HEK293 (cell line): ENCODE measurements around the gene CENPV.

Source experiments
- GLI4 ChIP-seq: fragments of 450-650 bp; formaldehyde crosslinking; IDR thresholded peaks from 2 replicates; pipeline ENCODE4 v1.5.1; 2016; ENCODE audit warnings: missing biosample characterization, missing genetic modification characterization
- KLF10 ChIP-seq: fragments of 450-650 bp; IDR thresholded peaks from 2 replicates; pipeline ENCODE4 v1.5.1; 2018; ENCODE audit warnings: missing biosample characterization, mild to moderate bottlenecking, missing genetic modification characterization
- OSR2 ChIP-seq: fragments of 450-650 bp; formaldehyde crosslinking; IDR thresholded peaks from 2 replicates; pipeline ENCODE4 v1.5.1; 2016; ENCODE audit warnings: missing biosample characterization, missing genetic modification characterization
- OVOL3 ChIP-seq: fragments of 450-650 bp; formaldehyde crosslinking; IDR thresholded peaks from 2 replicates; pipeline ENCODE4 v1.5.1; 2016; ENCODE audit warnings: missing biosample characterization, missing genetic modification characterization
- SCRT1 ChIP-seq: fragments of 450-650 bp; formaldehyde crosslinking; IDR thresholded peaks from 2 replicates; pipeline ENCODE4 v1.5.1; 2016; ENCODE audit warnings: missing biosample characterization, missing genetic modification characterization, borderline replicate concordance
- SP2 ChIP-seq: fragments of 450-650 bp; formaldehyde crosslinking; IDR thresholded peaks from 2 replicates; pipeline ENCODE4 v1.5.1; 2016; ENCODE audit warnings: missing biosample characterization, missing genetic modification characterization
- ZNF114 ChIP-seq: fragments of 450-650 bp; formaldehyde crosslinking; IDR thresholded peaks from 2 replicates; pipeline ENCODE4 v1.5.0; 2017; ENCODE audit warnings: missing biosample characterization, missing genetic modification characterization
- ZNF169 ChIP-seq: fragments of 450-650 bp; formaldehyde crosslinking; IDR thresholded peaks from 2 replicates; pipeline ENCODE4 v1.5.1; 2016; ENCODE audit warnings: missing biosample characterization, missing genetic modification characterization
- ZNF211 ChIP-seq: fragments of 450-650 bp; formaldehyde crosslinking; IDR thresholded peaks from 2 replicates; pipeline ENCODE4 v1.5.1; 2016; ENCODE audit warnings: low read depth, missing biosample characterization, missing genetic modification characterization
- ZNF324 ChIP-seq: fragments of 450-650 bp; formaldehyde crosslinking; IDR thresholded peaks from 2 replicates; pipeline ENCODE4 v1.5.1; 2016; ENCODE audit warnings: missing biosample characterization, missing genetic modification characterization
- ZNF350 ChIP-seq: fragments of 450-650 bp; formaldehyde crosslinking; IDR thresholded peaks from 2 replicates; pipeline ENCODE4 v1.5.0; 2017; ENCODE audit warnings: missing biosample characterization, mild to moderate bottlenecking, missing genetic modification characterization
- ZNF362 ChIP-seq: fragments of 450-650 bp; formaldehyde crosslinking; IDR thresholded peaks from 2 replicates; pipeline ENCODE4 v1.5.1; 2016; ENCODE audit warnings: missing biosample characterization, missing genetic modification characterization
- ZNF514 ChIP-seq: fragments of 450-650 bp; formaldehyde crosslinking; IDR thresholded peaks from 2 replicates; pipeline ENCODE4 v1.5.1; 2016; ENCODE audit warnings: missing biosample characterization, missing genetic modification characterization
- ZNF518A ChIP-seq: fragments of 450-650 bp; formaldehyde crosslinking; conservative IDR thresholded peaks from 2 replicates; pipeline ENCODE4 v1.5.1; 2016; ENCODE audit warnings: low read depth, missing biosample characterization, missing genetic modification characterization
- ZNF530 ChIP-seq: fragments of 450-650 bp; formaldehyde crosslinking; IDR thresholded peaks from 2 replicates; pipeline ENCODE4 v1.5.1; 2016; ENCODE audit warnings: low read depth, missing biosample characterization, missing genetic modification characterization
- ZNF548 ChIP-seq: fragments of 450-650 bp; formaldehyde crosslinking; IDR thresholded peaks from 2 replicates; pipeline ENCODE4 v1.5.1; 2016; ENCODE audit warnings: missing biosample characterization, missing genetic modification characterization
- ZNF571 ChIP-seq: fragments of 450-650 bp; formaldehyde crosslinking; IDR thresholded peaks from 2 replicates; pipeline ENCODE4 v1.5.0; 2017; ENCODE audit warnings: missing biosample characterization, missing genetic modification characterization
- ZNF654 ChIP-seq: fragments of 450-650 bp; formaldehyde crosslinking; IDR thresholded peaks from 2 replicates; pipeline ENCODE4 v1.5.1; 2016; ENCODE audit warnings: low read depth, missing biosample characterization, missing genetic modification characterization
- ZNF658 ChIP-seq: fragments of 450-650 bp; formaldehyde crosslinking; IDR thresholded peaks from 2 replicates; pipeline ENCODE4; 2016; ENCODE audit warnings: missing biosample characterization, missing genetic modification characterization
- ZNF660 ChIP-seq: fragments of 450-650 bp; IDR thresholded peaks from 2 replicates; pipeline ENCODE4 v1.5.1; 2018; ENCODE audit warnings: missing biosample characterization, mild to moderate bottlenecking, missing genetic modification characterization
- ZNF777 ChIP-seq: fragments of 450-650 bp; formaldehyde crosslinking; IDR thresholded peaks from 2 replicates; pipeline ENCODE4 v1.5.1; 2017; ENCODE audit warnings: missing biosample characterization, missing genetic modification characterization, borderline replicate concordance
- ZSCAN16 ChIP-seq: fragments of 450-650 bp; formaldehyde crosslinking; IDR thresholded peaks from 2 replicates; pipeline ENCODE4 v1.5.1; 2016; ENCODE audit warnings: missing biosample characterization, missing genetic modification characterization
- ZXDB ChIP-seq: fragments of 450-650 bp; formaldehyde crosslinking; IDR thresholded peaks from 2 replicates; pipeline ENCODE4 v1.5.1; 2016; ENCODE audit warnings: missing biosample characterization, missing genetic modification characterization
- TF ChIP-seq, protein P1 (sequence below): fragments of 450-650 bp; formaldehyde crosslinking; IDR thresholded peaks from 2 replicates; pipeline ENCODE4 v1.5.1; 2016; ENCODE audit warnings: missing biosample characterization, missing genetic modification characterization
- TF ChIP-seq, protein P2 (sequence below): fragments of 450-650 bp; formaldehyde crosslinking; IDR thresholded peaks from 2 replicates; pipeline ENCODE4 v1.5.0; 2017; ENCODE audit warnings: missing biosample characterization, missing genetic modification characterization, borderline replicate concordance
- TF ChIP-seq, protein P3 (sequence below): fragments of 450-650 bp; formaldehyde crosslinking; IDR thresholded peaks from 2 replicates; pipeline ENCODE4 v1.5.1; 2017; ENCODE audit warnings: missing biosample characterization, missing genetic modification characterization
- TF ChIP-seq, protein P4 (sequence below): IDR thresholded peaks from 2 replicates; pipeline ENCODE4 v1.6.1; 2011; ENCODE audit warnings: mild to moderate bottlenecking, low read depth, low read length, borderline replicate concordance

Gene CENPV

GRCh38 chr17:16313139-16314090 lies 39.9 kb downstream of the CENPV start (continued):
- TF ChIP-seq ZNF518A (tag by site-specific recombination): no peak
- TF ChIP-seq ZNF324 (tag by site-specific recombination): no peak
- TF ChIP-seq ZSCAN16: 0 out of 2 replicates have a peak, but pooled peaks have one; percentile 46
- TF ChIP-seq GLI4 (tag by site-specific recombination): no peak
- no peak for TF ChIP-seq ZNF660 (tag by site-specific recombination)
- TF ChIP-seq ZNF169 (tag by site-specific recombination): no peak
- no peak for TF ChIP-seq SP2
- TF ChIP-seq, protein P1, sequence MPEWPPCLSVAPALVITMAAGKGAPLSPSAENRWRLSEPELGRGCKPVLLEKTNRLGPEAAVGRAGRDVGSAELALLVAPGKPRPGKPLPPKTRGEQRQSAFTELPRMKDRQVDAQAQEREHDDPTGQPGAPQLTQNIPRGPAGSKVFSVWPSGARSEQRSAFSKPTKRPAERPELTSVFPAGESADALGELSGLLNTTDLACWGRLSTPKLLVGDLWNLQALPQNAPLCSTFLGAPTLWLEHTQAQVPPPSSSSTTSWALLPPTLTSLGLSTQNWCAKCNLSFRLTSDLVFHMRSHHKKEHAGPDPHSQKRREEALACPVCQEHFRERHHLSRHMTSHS (tag by site-specific recombination): no peak
- TF ChIP-seq ZNF350 (tag by site-specific recombination): no peak
- no peak for TF ChIP-seq KLF10
- no peak for TF ChIP-seq ZNF514
- TF ChIP-seq SCRT1 (tag by site-specific recombination): 0 out of 2 replicates have a peak, but pooled peaks have one; percentile 20
- no peak for TF ChIP-seq ZNF571 (tag by site-specific recombination)
- TF ChIP-seq ZNF530: no peak
- TF ChIP-seq OSR2 (tag by site-specific recombination): no peak
- TF ChIP-seq OVOL3 (tag by site-specific recombination): no peak
- TF ChIP-seq, protein P2, sequence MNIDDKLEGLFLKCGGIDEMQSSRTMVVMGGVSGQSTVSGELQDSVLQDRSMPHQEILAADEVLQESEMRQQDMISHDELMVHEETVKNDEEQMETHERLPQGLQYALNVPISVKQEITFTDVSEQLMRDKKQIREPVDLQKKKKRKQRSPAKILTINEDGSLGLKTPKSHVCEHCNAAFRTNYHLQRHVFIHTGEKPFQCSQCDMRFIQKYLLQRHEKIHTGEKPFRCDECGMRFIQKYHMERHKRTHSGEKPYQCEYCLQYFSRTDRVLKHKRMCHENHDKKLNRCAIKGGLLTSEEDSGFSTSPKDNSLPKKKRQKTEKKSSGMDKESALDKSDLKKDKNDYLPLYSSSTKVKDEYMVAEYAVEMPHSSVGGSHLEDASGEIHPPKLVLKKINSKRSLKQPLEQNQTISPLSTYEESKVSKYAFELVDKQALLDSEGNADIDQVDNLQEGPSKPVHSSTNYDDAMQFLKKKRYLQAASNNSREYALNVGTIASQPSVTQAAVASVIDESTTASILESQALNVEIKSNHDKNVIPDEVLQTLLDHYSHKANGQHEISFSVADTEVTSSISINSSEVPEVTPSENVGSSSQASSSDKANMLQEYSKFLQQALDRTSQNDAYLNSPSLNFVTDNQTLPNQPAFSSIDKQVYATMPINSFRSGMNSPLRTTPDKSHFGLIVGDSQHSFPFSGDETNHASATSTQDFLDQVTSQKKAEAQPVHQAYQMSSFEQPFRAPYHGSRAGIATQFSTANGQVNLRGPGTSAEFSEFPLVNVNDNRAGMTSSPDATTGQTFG: no peak
- no peak for TF ChIP-seq ZNF654 (tag by site-specific recombination)
- no peak for TF ChIP-seq ZNF548 (tag by site-specific recombination)
- TF ChIP-seq ZNF114 (tag by site-specific recombination): no peak
- TF ChIP-seq ZNF777 (tag by site-specific recombination): no peak
- TF ChIP-seq ZNF211: no peak
- TF ChIP-seq, protein P3, sequence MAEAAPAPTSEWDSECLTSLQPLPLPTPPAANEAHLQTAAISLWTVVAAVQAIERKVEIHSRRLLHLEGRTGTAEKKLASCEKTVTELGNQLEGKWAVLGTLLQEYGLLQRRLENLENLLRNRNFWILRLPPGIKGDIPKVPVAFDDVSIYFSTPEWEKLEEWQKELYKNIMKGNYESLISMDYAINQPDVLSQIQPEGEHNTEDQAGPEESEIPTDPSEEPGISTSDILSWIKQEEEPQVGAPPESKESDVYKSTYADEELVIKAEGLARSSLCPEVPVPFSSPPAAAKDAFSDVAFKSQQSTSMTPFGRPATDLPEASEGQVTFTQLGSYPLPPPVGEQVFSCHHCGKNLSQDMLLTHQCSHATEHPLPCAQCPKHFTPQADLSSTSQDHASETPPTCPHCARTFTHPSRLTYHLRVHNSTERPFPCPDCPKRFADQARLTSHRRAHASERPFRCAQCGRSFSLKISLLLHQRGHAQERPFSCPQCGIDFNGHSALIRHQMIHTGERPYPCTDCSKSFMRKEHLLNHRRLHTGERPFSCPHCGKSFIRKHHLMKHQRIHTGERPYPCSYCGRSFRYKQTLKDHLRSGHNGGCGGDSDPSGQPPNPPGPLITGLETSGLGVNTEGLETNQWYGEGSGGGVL (tag by site-specific recombination): no peak
- no peak for TF ChIP-seq ZNF362 (tag by site-specific recombination)
- no peak for TF ChIP-seq ZXDB (tag by site-specific recombination)
- TF ChIP-seq ZNF658 (tag by site-specific recombination): no peak
- TF ChIP-seq, protein P4, sequence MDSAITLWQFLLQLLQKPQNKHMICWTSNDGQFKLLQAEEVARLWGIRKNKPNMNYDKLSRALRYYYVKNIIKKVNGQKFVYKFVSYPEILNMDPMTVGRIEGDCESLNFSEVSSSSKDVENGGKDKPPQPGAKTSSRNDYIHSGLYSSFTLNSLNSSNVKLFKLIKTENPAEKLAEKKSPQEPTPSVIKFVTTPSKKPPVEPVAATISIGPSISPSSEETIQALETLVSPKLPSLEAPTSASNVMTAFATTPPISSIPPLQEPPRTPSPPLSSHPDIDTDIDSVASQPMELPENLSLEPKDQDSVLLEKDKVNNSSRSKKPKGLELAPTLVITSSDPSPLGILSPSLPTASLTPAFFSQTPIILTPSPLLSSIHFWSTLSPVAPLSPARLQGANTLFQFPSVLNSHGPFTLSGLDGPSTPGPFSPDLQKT: no peak
